H1 (cell line): ENCODE results near the gene MAJIN. TPM values are rescaled to one million over a fixed set of nuclear protein-coding genes. Genes with fewer than 3 reads are reported as not detected.

Source experiments
- CTCF ChIA-PET: fragments of 300-600 bp; sonication (Branson Sonifier 250); formaldehyde crosslinking; loops from one replicate; lab custom pipeline; 2021; ENCODE audit not compliant: partially characterized antibody; lab: Charles Lee
- POLR2A ChIA-PET: fragments of 300-600 bp; sonication (Branson Sonifier 250); formaldehyde crosslinking; loops from one replicate; lab custom pipeline; 2021; ENCODE audit warnings: inconsistent platforms; ENCODE audit not compliant: partially characterized antibody; lab: Charles Lee
- DNase-seq, 2 experiments: peaks; one replicate each; pipeline versions ENCODE4 v3.0.0 to v3.0.0-alpha.2; 2010 to 2022; ENCODE audit warnings: low spot score in 2 of 2, low read depth in 1 of 2, mixed read lengths in 1 of 2
- FAIRE-seq: peaks from 2 replicates; lab custom pipeline; 2011; peaks lifted over from hg19 to GRCh38; lab: Jason Lieb, UNC
- H2AFZ ChIP-seq: 2 replicates; pipeline ENCODE4 v1.8.1; 2012; ENCODE audit warnings: low read length, inconsistent platforms
- H2AK5ac ChIP-seq: 2 replicates; pipeline ENCODE4 v1.6.1; 2013; ENCODE audit warnings: low read depth, low read length
- H2BK120ac ChIP-seq: replicated peaks from 2 replicates; pipeline ENCODE3; 2013; ENCODE audit warnings: low read depth, low read length, inconsistent platforms
- H2BK12ac ChIP-seq: 2 replicates; pipeline ENCODE4 v1.6.1; 2013; ENCODE audit warnings: low read depth, low read length
- H2BK15ac ChIP-seq: 2 replicates; pipeline ENCODE4 v1.6.1; 2013; ENCODE audit warnings: low read length
- H2BK20ac ChIP-seq: 2 replicates; pipeline ENCODE4 v1.6.1; 2013; ENCODE audit warnings: low read length
- H2BK5ac ChIP-seq: 2 replicates; pipeline ENCODE4 v1.6.1; 2013; ENCODE audit warnings: low read depth, low read length
- H3K14ac ChIP-seq: 2 replicates; pipeline ENCODE4 v1.6.1; 2013; ENCODE audit warnings: inconsistent platforms; ENCODE audit not compliant: insufficient read length
- H3K18ac ChIP-seq: 2 replicates; pipeline ENCODE4 v1.6.1; 2013; ENCODE audit warnings: low read length; ENCODE audit errors: extremely low read depth
- H3K23ac ChIP-seq: 2 replicates; pipeline ENCODE4 v1.6.1; 2013; ENCODE audit warnings: inconsistent platforms; ENCODE audit not compliant: insufficient read length
- H3K23me2 ChIP-seq: 2 replicates; pipeline ENCODE4 v1.6.1; 2013; ENCODE audit warnings: low read depth, low read length
- H3K27ac ChIP-seq: 2 replicates; pipeline ENCODE4 v1.6.1; 2011; ENCODE audit warnings: low read depth, low read length, inconsistent platforms
- H3K27me3 ChIP-seq, 4 experiments: replicated peaks in 1 of 4; 1 replicate in 1 of 4; 2 replicates in 3 of 4; pipeline versions ENCODE4 v1.6.1 to v1.8.1; 2011 to 2013; ENCODE audit warnings: low read length in 3 of 4, mild to moderate bottlenecking in 3 of 4, inconsistent platforms in 2 of 4, mixed read lengths in 2 of 4, moderate library complexity in 1 of 4; ENCODE audit not compliant: control insufficient read depth in 3 of 4, insufficient read depth in 3 of 4; ENCODE audit errors: extremely low read depth in 1 of 4
- H3K36me3 ChIP-seq, 4 experiments: 2 replicates each; pipeline versions ENCODE4 v1.6.1 to v1.8.1; 2011 to 2013; ENCODE audit warnings: mild to moderate bottlenecking in 4 of 4, low read length in 3 of 4, moderate library complexity in 2 of 4, control low read depth in 1 of 4, inconsistent platforms in 1 of 4; ENCODE audit not compliant: insufficient read depth in 4 of 4, control insufficient read depth in 2 of 4
- H3K4ac ChIP-seq: replicated peaks from 2 replicates; pipeline ENCODE3; 2013; ENCODE audit warnings: low read length, low read depth, mixed read lengths, inconsistent platforms; ENCODE audit not compliant: insufficient read length
- H3K4me1 ChIP-seq, 4 experiments: replicated peaks in 1 of 4; 1 replicate in 1 of 4; 2 replicates in 3 of 4; pipeline versions ENCODE4 v1.6.1 to v1.8.1; 2011 to 2013; ENCODE audit warnings: low read length in 3 of 4, inconsistent platforms in 2 of 4, mixed read lengths in 1 of 4; ENCODE audit not compliant: insufficient read depth in 4 of 4, control insufficient read depth in 3 of 4
- H3K4me2 ChIP-seq, 2 experiments: 2 replicates each; pipeline versions ENCODE4 v1.6.1 to v1.8.1; 2011 to 2013; ENCODE audit warnings: low read depth in 2 of 2, low read length in 2 of 2, control low read depth in 1 of 2, inconsistent platforms in 1 of 2, mild to moderate bottlenecking in 1 of 2; ENCODE audit not compliant: insufficient read depth in 1 of 2
- H3K4me3 ChIP-seq, 4 experiments: fragments of 200-600, 300-600 bp in 1 of 4; sonication (generic), shearing (Covaris generic), sonication (Bioruptor Twin) in 1 of 4; 2 replicates each; pipeline versions ENCODE4 v1.5.1 to v1.8.1; 2011 to 2016; ENCODE audit warnings: low read length in 4 of 4, low read depth in 3 of 4, control low read depth in 2 of 4, inconsistent platforms in 2 of 4, mild to moderate bottlenecking in 2 of 4, mixed read lengths in 1 of 4, moderate library complexity in 1 of 4; ENCODE audit not compliant: insufficient read depth in 2 of 4; ENCODE audit errors: extremely low read depth in 1 of 4
- H3K56ac ChIP-seq: replicated peaks from 2 replicates; pipeline ENCODE3; 2013; ENCODE audit warnings: low read depth, mild to moderate bottlenecking, mixed read lengths, low read length, inconsistent platforms; ENCODE audit not compliant: insufficient read length
- H3K79me1 ChIP-seq: 2 replicates; pipeline ENCODE4 v1.6.1; 2013; ENCODE audit warnings: low read depth, low read length, control low read depth
- H3K79me2 ChIP-seq, 2 experiments: 2 replicates each; pipeline versions ENCODE4 v1.6.1 to v1.8.1; 2012 to 2013; ENCODE audit warnings: low read length in 2 of 2, mild to moderate bottlenecking in 2 of 2, inconsistent platforms in 1 of 2; ENCODE audit not compliant: insufficient read depth in 2 of 2, control insufficient read depth in 1 of 2
- H3K9ac ChIP-seq, 4 experiments: replicated peaks in 1 of 4; 1 replicate in 1 of 4; 2 replicates in 3 of 4; pipeline versions ENCODE4 v1.6.1 to v1.8.1; 2011 to 2013; ENCODE audit warnings: low read depth in 3 of 4, low read length in 3 of 4, control low read depth in 2 of 4, mild to moderate bottlenecking in 2 of 4, moderate library complexity in 2 of 4, inconsistent platforms in 1 of 4; ENCODE audit errors: extremely low read depth in 1 of 4
- H3K9me3 ChIP-seq, 2 experiments: 2 replicates each; pipeline versions ENCODE4 v1.6.1 to v1.8.1; 2012 to 2013; ENCODE audit warnings: mild to moderate bottlenecking in 2 of 2, moderate library complexity in 2 of 2, control low read depth in 1 of 2, inconsistent platforms in 1 of 2, low read depth in 1 of 2, low read length in 1 of 2, mixed read lengths in 1 of 2; ENCODE audit not compliant: insufficient read depth in 2 of 2
- H4K20me1 ChIP-seq, 2 experiments: replicated peaks in 1 of 2; 2 replicates each; pipeline versions ENCODE3 to v1.8.1; 2011 to 2013; ENCODE audit warnings: inconsistent platforms in 2 of 2, low read length in 2 of 2, mild to moderate bottlenecking in 1 of 2; ENCODE audit not compliant: insufficient read depth in 2 of 2, control insufficient read depth in 1 of 2
- H4K5ac ChIP-seq: 2 replicates; pipeline ENCODE4 v1.6.1; 2013; ENCODE audit warnings: low read length, low read depth, mixed read lengths, inconsistent platforms; ENCODE audit not compliant: insufficient read length
- H4K8ac ChIP-seq: 2 replicates; pipeline ENCODE4 v1.8.0; 2013; ENCODE audit warnings: mild to moderate bottlenecking, moderate library complexity, low read length, inconsistent platforms; ENCODE audit not compliant: insufficient read depth; ENCODE audit errors: extremely low read depth
- H4K91ac ChIP-seq: replicated peaks from 2 replicates; pipeline ENCODE3; 2013; ENCODE audit warnings: low read length, mixed read lengths, inconsistent platforms; ENCODE audit not compliant: insufficient read length
- BRCA1 ChIP-seq: IDR thresholded peaks from 2 replicates; pipeline ENCODE4 v1.6.1; 2012; ENCODE audit warnings: low read depth, low read length, improper control_type of control experiment
- CTBP2 ChIP-seq: IDR thresholded peaks from 2 replicates; pipeline ENCODE4 v1.7.0; 2011; ENCODE audit warnings: borderline replicate concordance, mild to moderate bottlenecking, moderate library complexity, mixed read lengths, low read length; ENCODE audit not compliant: insufficient read depth, insufficient read length
- EZH2 ChIP-seq: fragments of 200-600 bp; sonication (generic); IDR thresholded peaks from 2 replicates; pipeline ENCODE4 v1.7.1; 2012; ENCODE audit warnings: low read depth, mild to moderate bottlenecking, moderate library complexity, low read length, inconsistent platforms; ENCODE audit not compliant: severe bottlenecking
- HDAC2 ChIP-seq, 2 experiments: fragments of 300-600 bp in 1 of 2; sonication (generic) in 1 of 2; IDR thresholded peaks; 2 replicates each; pipeline ENCODE4 v1.6.1; 2011 to 2012; ENCODE audit warnings: low read depth in 2 of 2, low read length in 2 of 2, mild to moderate bottlenecking in 2 of 2, moderate library complexity in 2 of 2, borderline replicate concordance in 1 of 2, inconsistent platforms in 1 of 2
- KDM1A ChIP-seq: fragments of 200-600, 300-600 bp; sonication (generic); IDR thresholded peaks from 2 replicates; pipeline ENCODE4 v1.7.1; 2016; ENCODE audit warnings: mild to moderate bottlenecking, low read length, borderline replicate concordance
- KDM4A ChIP-seq: IDR thresholded peaks from one replicate; pipeline ENCODE4 v1.7.1; 2012; ENCODE audit warnings: low read depth, mild to moderate bottlenecking, moderate library complexity, low read length, inconsistent platforms; ENCODE audit not compliant: severe bottlenecking
- NANOG ChIP-seq: IDR thresholded peaks from 2 replicates; pipeline ENCODE4 v1.6.1; 2011; ENCODE audit warnings: low read length, low read depth, mild to moderate bottlenecking, inconsistent platforms; ENCODE audit not compliant: insufficient read depth, poor library complexity, severe bottlenecking
- POLR2A ChIP-seq, 2 experiments: IDR thresholded peaks; 1 replicate in 1 of 2; 2 replicates in 1 of 2; pipeline ENCODE4 v1.6.1; 2011; ENCODE audit warnings: low read depth in 2 of 2, low read length in 2 of 2, mild to moderate bottlenecking in 2 of 2; ENCODE audit errors: control extremely low read depth in 1 of 2
- POLR2AphosphoS5 ChIP-seq: IDR thresholded peaks from 2 replicates; pipeline ENCODE4 v1.6.1; 2011; ENCODE audit warnings: low read depth, low read length
- POU5F1 ChIP-seq: IDR thresholded peaks from 2 replicates; pipeline ENCODE4 v1.6.1; 2011; ENCODE audit warnings: low read depth, mild to moderate bottlenecking, low read length, moderate library complexity
- RXRA ChIP-seq: IDR thresholded peaks from 2 replicates; pipeline ENCODE4 v1.6.1; 2011; ENCODE audit warnings: low read depth, mild to moderate bottlenecking, low read length, moderate library complexity; ENCODE audit not compliant: insufficient read depth
- SIN3A ChIP-seq, 2 experiments: IDR thresholded peaks in 1 of 2; conservative IDR thresholded peaks in 1 of 2; 2 replicates each; pipeline ENCODE4 v1.6.1; 2011 to 2012; ENCODE audit warnings: low read length in 2 of 2, improper control_type of control experiment in 1 of 2, low read depth in 1 of 2, mild to moderate bottlenecking in 1 of 2
- WGBS, 2 experiments: shearing (Covaris generic) in 1 of 2; methylation state at CpG; one replicate each; pipeline versions ENCODE4 v1.1.6 to v1.1.7; 2013 to 2015; ENCODE audit warnings: low lambda C conversion rate in 2 of 2, mixed read lengths in 2 of 2, inconsistent platforms in 1 of 2, low coverage in 1 of 2, missing lambda C conversion rate in 1 of 2; ENCODE audit not compliant: insufficient replicate concordance in 2 of 2, insufficient coverage in 1 of 2, insufficient read length in 1 of 2; ENCODE audit errors: extremely low coverage in 1 of 2, missing lambda C conversion rate in 1 of 2; 5-methylcytosine and 5-hydroxymethylcytosine counted together
- polyA plus RNA-seq, 7 experiments: library from polyadenylated mRNA; depleted of rRNA in 3 of 7; stranded (reverse) in 5 of 7; unstranded in 2 of 7; fragments of >200 nt in 5 of 7; fragments of 200-250 nt in 2 of 7; gene quantifications; 1 replicate in 5 of 7; 2 replicates in 1 of 7; 4 replicates in 1 of 7; pipeline versions ENCODE4 v1.2.1 to v1.2.3, GENCODE V29; 2011 to 2013; ENCODE audit warnings: missing spikeins in 2 of 7, mixed read lengths in 2 of 7
- total RNA-seq: library from RNA; stranded (reverse); fragmentation: NEBNext Ultra II Directional; extraction: Animal tissue kit (Norgen Biotek cat#: 25700); gene quantifications from 2 replicates; pipeline ENCODE4 v1.2.1, GENCODE V29; 2021
- TF ChIP-seq, protein P1 (sequence below): IDR thresholded peaks from 2 replicates; pipeline ENCODE4 v1.6.1; 2012; ENCODE audit warnings: inconsistent platforms

The MAJIN gene
- total and polyA plus RNA-seq, 2 of the 8 experiments (the other 6 are each of a cell fraction or from before 2014, with no cell fraction given) = not detected

GRCh38 chr11:64900263-64900678 is 71.6 kb downstream of the MAJIN start:
- no peak overlapping the region for H2BK120ac ChIP-seq
- no peak overlapping the region for H2BK12ac ChIP-seq
- ChIA-PET POLR2A (interaction anchor here (0.7 kb wide), 1 partner anchor 809 kb away, joined by 3 read pairs; no protein-coding TSS in a partner anchor), CTCF (interaction anchor here (0.6 to 32.2 kb wide), 5 partner anchors 12 to 75 kb away, joined by 4 to 1058 read pairs (median 4); partner anchors contain the start of gene CDC42BPG)
- no peak overlapping the region for H2AFZ ChIP-seq
- H3K4me1 ChIP-seq = no peaks in the 10 kb centered on the region
- no peak overlapping the region for H3K56ac ChIP-seq
- H3K4me3 ChIP-seq = no peak overlapping the region
- H3K79me1 ChIP-seq = no peaks in the 10 kb centered on the region
- FAIRE-seq (no peak), DNase-seq (no peak)
- no peaks in the 10 kb centered on the region for H3K9me3 ChIP-seq
- H3K79me2 ChIP-seq = no peaks in the 10 kb centered on the region
- H3K23ac ChIP-seq = no peak overlapping the region
- no peak overlapping the region for H3K4me2 ChIP-seq
- H4K20me1 ChIP-seq = peaks cover 0 to 3% of the 10 kb centered on the region in 2 experiments
- H2BK20ac ChIP-seq = no peak overlapping the region
- H3K14ac ChIP-seq = no peak overlapping the region
- no peak overlapping the region for H2AK5ac ChIP-seq
- no peak overlapping the region for H2BK15ac ChIP-seq
- H4K5ac ChIP-seq = no peak overlapping the region
- no peak overlapping the region for H3K9ac ChIP-seq
- WGBS, 2 experiments = 90% methylated on average over 14 of the region's 14 CpGs; no CpG with 5 or more reads in 1 of the 2 experiments
- H4K8ac ChIP-seq = no peak overlapping the region
- H3K18ac ChIP-seq = no peak overlapping the region
- H3K4ac ChIP-seq = no peak overlapping the region
- no peaks in the 10 kb centered on the region for H3K23me2 ChIP-seq
- H2BK5ac ChIP-seq = no peak overlapping the region
- no peaks in the 10 kb centered on the region for H3K27me3 ChIP-seq
- no peak overlapping the region for H4K91ac ChIP-seq
- H3K36me3 ChIP-seq = peaks cover 0 to 9% (median 2%) of the 10 kb centered on the region in 4 experiments; a peak in 5 of 8 replicates
- no peak overlapping the region for H3K27ac ChIP-seq
- TF ChIP-seq KDM1A (no peak), HDAC2 (IDR thresholded peaks at IDR 0.05; ENCODE audit: borderline replicate concordance in 1 of 2, low read depth in 2 of 2, low read length in 2 of 2) (no peak), KDM4A (no peak), POU5F1 (no peak), BRCA1 (no peak), POLR2A (IDR thresholded peaks at IDR 0.05; ENCODE audit: control extremely low read depth in 1 of 2, low read depth in 2 of 2, low read length in 2 of 2) (no peak), EZH2 (no peak), CTBP2 (no peak), POLR2AphosphoS5 (no peak), RXRA (no peak), NANOG (no peak), SIN3A (conservative IDR thresholded peaks at IDR 0.05 in 1 of 2, IDR thresholded peaks at IDR 0.05 in 1 of 2; ENCODE audit: low read depth in 1 of 2, low read length in 2 of 2) (no peak)
- TF ChIP-seq, protein P1, sequence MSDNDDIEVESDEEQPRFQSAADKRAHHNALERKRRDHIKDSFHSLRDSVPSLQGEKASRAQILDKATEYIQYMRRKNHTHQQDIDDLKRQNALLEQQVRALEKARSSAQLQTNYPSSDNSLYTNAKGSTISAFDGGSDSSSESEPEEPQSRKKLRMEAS = no peak
